HepG2 (cell line): ENCODE results near the gene TCF12. TPM values are rescaled to one million over a fixed set of nuclear protein-coding genes. Genes with fewer than 3 reads are reported as not detected.

Experiments used
- ATAC-seq: fragments of 200-7000 bp; cut with Tn5 transposase; 3 replicates; pipeline ENCODE4 v1.9.1; 2020; ENCODE audit warnings: mild to moderate bottlenecking, moderate library complexity
- BruUV-seq: library from RNA; stranded (reverse); fragments of 400-500 nt; replicated peaks from 2 replicates; lab custom pipeline; 2021; lab: Mats Ljungman, UMichigan
- CTCF ChIA-PET: fragments of 300-600 bp; formaldehyde crosslinking; extraction: SDS; loops from one replicate; lab custom pipeline; 2021; ENCODE audit warnings: low total read pairs, inconsistent platforms, low intra/inter-chr PET ratio; lab: Yijun Ruan, JAX
- POLR2A ChIA-PET: fragments of 350-600 bp; sonication (Branson Sonifier 250); formaldehyde crosslinking; loops from one replicate; lab custom pipeline; 2020; ENCODE audit warnings: antibody characterized with exemption, inconsistent platforms; lab: Yijun Ruan, JAX
- DNase-seq: peaks from one replicate; pipeline ENCODE4 v3.0.0-alpha.2; 2015; ENCODE audit warnings: low spot score
- FAIRE-seq: peaks from 3 replicates; lab custom pipeline; 2011; peaks lifted over from hg19 to GRCh38; lab: Jason Lieb, UNC
- H2AFZ ChIP-seq: one replicate; pipeline ENCODE4 v1.6.1; 2011; ENCODE audit warnings: low read length, inconsistent platforms
- H3K27ac ChIP-seq: fragments of 300-600 bp; 3 replicates; pipeline ENCODE4 v1.8.0; 2011; ENCODE audit warnings: mixed run types, mild to moderate bottlenecking, mixed read lengths, low read length, inconsistent platforms; ENCODE audit not compliant: insufficient read depth; ENCODE audit errors: extremely low read length
- H3K27me3 ChIP-seq, 2 experiments: fragments of 200-600 bp in 1 of 2; 2 replicates in 1 of 2; 3 replicates in 1 of 2; pipeline versions ENCODE4 v1.6.0 to v1.8.0; 2011; ENCODE audit warnings: low read length in 2 of 2, mild to moderate bottlenecking in 2 of 2, moderate library complexity in 2 of 2, inconsistent platforms in 1 of 2; ENCODE audit not compliant: insufficient read depth in 2 of 2, control insufficient read depth in 1 of 2
- H3K36me3 ChIP-seq, 2 experiments: fragments of 200-600 bp in 1 of 2; replicated peaks in 1 of 2; 2 replicates in 1 of 2; 3 replicates in 1 of 2; pipeline versions ENCODE4 v1.5.1 to v1.8.0; 2011; ENCODE audit warnings: low read length in 2 of 2, inconsistent platforms in 1 of 2; ENCODE audit not compliant: insufficient read depth in 2 of 2, control insufficient read depth in 1 of 2
- H3K4me1 ChIP-seq: 2 replicates; pipeline ENCODE4 v1.5.1; 2012; ENCODE audit warnings: low read length, inconsistent platforms; ENCODE audit not compliant: insufficient read depth
- H3K4me2 ChIP-seq: 2 replicates; pipeline ENCODE4 v1.6.0; 2011; ENCODE audit warnings: low read depth, low read length, inconsistent platforms
- H3K4me3 ChIP-seq, 3 experiments: fragments of 200-600 bp in 1 of 3; sonication (generic), shearing (Covaris generic) in 1 of 3; replicated peaks in 1 of 3; 2 replicates each; pipeline ENCODE4 v1.5.1; 2011 to 2016; ENCODE audit warnings: low read length in 3 of 3, inconsistent platforms in 2 of 3, low read depth in 2 of 3, mild to moderate bottlenecking in 2 of 3, control low read depth in 1 of 3, mixed read lengths in 1 of 3; ENCODE audit not compliant: insufficient read depth in 1 of 3
- H3K79me2 ChIP-seq: one replicate; pipeline ENCODE4 v1.6.1; 2011; ENCODE audit warnings: low read length, inconsistent platforms; ENCODE audit not compliant: insufficient read depth
- H3K9ac ChIP-seq: 2 replicates; pipeline ENCODE4 v1.6.0; 2011; ENCODE audit warnings: mild to moderate bottlenecking, low read depth, low read length, inconsistent platforms; ENCODE audit not compliant: insufficient read depth
- H3K9me3 ChIP-seq: 2 replicates; pipeline ENCODE4 v1.5.1; 2012; ENCODE audit warnings: mild to moderate bottlenecking, low read length
- H4K20me1 ChIP-seq: 2 replicates; pipeline ENCODE4 v1.6.0; 2011; ENCODE audit warnings: inconsistent platforms, mild to moderate bottlenecking, low read length, moderate library complexity; ENCODE audit not compliant: insufficient read depth
- BCL3 ChIP-seq: sonication (generic); formaldehyde crosslinking; IDR thresholded peaks from 2 replicates; pipeline ENCODE4 v1.5.1; 2020; ENCODE audit warnings: mild to moderate bottlenecking, missing genetic modification reagents, moderate library complexity
- CCAR2 ChIP-seq: fragments of 200-400 bp; formaldehyde crosslinking; optimal IDR thresholded peaks from 2 replicates; pipeline ENCODE3; 2018; ENCODE audit warnings: low read depth, mild to moderate bottlenecking, low read length, moderate library complexity
- GPBP1L1 ChIP-seq: sonication (generic); formaldehyde crosslinking; IDR thresholded peaks from 2 replicates; pipeline ENCODE4 v1.5.0; 2020; ENCODE audit warnings: mild to moderate bottlenecking, missing genetic modification reagents
- NFAT5 ChIP-seq: sonication (generic); formaldehyde crosslinking; IDR thresholded peaks from 2 replicates; pipeline ENCODE4 v1.4.0; 2020; ENCODE audit warnings: missing genetic modification reagents
- PRPF4 ChIP-seq: fragments of 200-400 bp; formaldehyde crosslinking; IDR thresholded peaks from 2 replicates; pipeline ENCODE4 v1.6.1; 2016; ENCODE audit warnings: low read length, low read depth; ENCODE audit not compliant: poor library complexity, severe bottlenecking
- THAP9 ChIP-seq: sonication (generic); formaldehyde crosslinking; IDR thresholded peaks from 2 replicates; pipeline ENCODE4; 2020; ENCODE audit warnings: missing genetic modification reagents, mild to moderate bottlenecking, borderline replicate concordance
- ZFP62 ChIP-seq: sonication (generic); formaldehyde crosslinking; IDR thresholded peaks from 2 replicates; pipeline ENCODE4 v1.4.0; 2020; ENCODE audit warnings: missing genetic modification reagents
- ZNF337 ChIP-seq: sonication (generic); formaldehyde crosslinking; IDR thresholded peaks from 2 replicates; pipeline ENCODE4 v1.5.1; 2020; ENCODE audit warnings: missing genetic modification reagents, low read depth, mild to moderate bottlenecking, borderline replicate concordance
- ZNF543 ChIP-seq: sonication (generic); formaldehyde crosslinking; IDR thresholded peaks from 2 replicates; pipeline ENCODE4 v1.4.0; 2020; ENCODE audit warnings: mild to moderate bottlenecking, missing genetic modification reagents
- WGBS: methylation state at CpG from one replicate; pipeline ENCODE4 v1.1.6; 2017; ENCODE audit warnings: low lambda C conversion rate; 5-methylcytosine and 5-hydroxymethylcytosine counted together
- in situ Hi-C: cut with HindIII; loops from 2 replicates; pipeline ENCODE4 v1.10.0; 2017; ENCODE audit warnings: low pct_unique_long_range_greater_than_20kb; ENCODE audit not compliant: extremely low pct_ligation_motif_present
- intact Hi-C: fragments of 100-400 bp; cut with micrococcal nuclease; formaldehyde crosslinking; loops from one replicate; pipeline ENCODE4 v1.10.0; 2022; ENCODE audit not compliant: unreplicated experiment
- polyA plus RNA-seq, 8 experiments: library from polyadenylated mRNA; depleted of rRNA in 3 of 8; stranded (reverse) in 7 of 8; unstranded in 1 of 8; fragments of >200 nt; fragmentation: Illumina TruSeq in 4 of 8; extraction: Trizol in 4 of 8; gene quantifications; 2 replicates each; pipeline versions ENCODE4 v1.2.1 to v1.2.3, GENCODE V29; 2011 to 2016; ENCODE audit warnings: low read depth in 4 of 8, missing spikeins in 1 of 8, mixed read lengths in 1 of 8; ENCODE audit not compliant: insufficient read depth in 1 of 8
- total RNA-seq, 5 experiments: library from RNA; depleted of rRNA; stranded (reverse); fragments of >200 nt; fragmentation: Illumina TruSeq; extraction: Trizol; gene quantifications; 2 replicates each; pipeline ENCODE4 v1.2.3, GENCODE V29; 2016; ENCODE audit warnings: low read depth in 1 of 5
- TF ChIP-seq, protein P1 (sequence below): sonication (generic); formaldehyde crosslinking; IDR thresholded peaks from 2 replicates; pipeline ENCODE4 v1.5.1; 2020; ENCODE audit warnings: missing genetic modification reagents, mild to moderate bottlenecking, borderline replicate concordance

Gene TCF12
- total and polyA plus RNA-seq, 2 of the 13 experiments (the other 11 are each of a cell fraction or from before 2014, with no cell fraction given): 48.6 to 51.1 TPM

DNA sequence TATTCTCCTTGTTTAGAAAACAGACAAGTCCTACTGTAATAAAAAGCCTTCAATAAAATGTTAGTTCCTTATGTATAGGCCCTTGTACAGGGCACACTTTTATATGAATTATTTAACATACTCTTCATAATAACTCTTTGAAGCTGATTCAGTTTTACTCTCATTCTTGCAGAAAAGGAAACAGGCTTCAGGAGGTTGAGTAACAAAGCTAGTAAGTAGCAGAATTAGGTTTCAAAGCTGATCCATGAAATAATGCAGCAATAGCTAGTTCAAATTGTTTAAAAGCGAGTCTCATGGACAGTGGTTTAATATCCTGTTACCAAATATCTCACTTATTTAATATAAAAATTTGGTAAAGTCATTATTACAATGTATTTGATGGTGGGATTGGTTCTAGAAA is 25.0 kb downstream of the TCF12 start:
- ATAC-seq: no peak
- 100% methylated on average over 1 of the region's 1 CpG for whole genome bisulfite sequencing
- no peak overlapping the region for H2AFZ ChIP-seq
- ChIA-PET POLR2A (interaction anchor here (1.1 to 1.4 kb wide), 2 partner anchors 9 to 14 kb away, joined by 3 read pairs; no protein-coding TSS in a partner anchor), CTCF (no interaction called here)
- H3K9me3 ChIP-seq: peaks cover 3% of the 10 kb centered on the region; the same call in 1 of the 2 replicates
- peaks cover 47% of the 10 kb centered on the region for H3K4me1 ChIP-seq
- no peak for FAIRE-seq
- peaks cover 93% of the 10 kb centered on the region for H3K79me2 ChIP-seq
- H3K27ac ChIP-seq: no peak overlapping the region
- no peak overlapping the region for H3K9ac ChIP-seq
- TF ChIP-seq CCAR2 (no peak), ZNF337 (CRISPR knock-in tag) (no peak), ZFP62 (CRISPR knock-in tag) (no peak), NFAT5 (no peak), BCL3 (CRISPR knock-in tag) (no peak), PRPF4 (no peak), THAP9 (CRISPR knock-in tag) (no peak), ZNF543 (CRISPR knock-in tag) (no peak), GPBP1L1 (CRISPR knock-in tag) (no peak)
- TF ChIP-seq, protein P1, sequence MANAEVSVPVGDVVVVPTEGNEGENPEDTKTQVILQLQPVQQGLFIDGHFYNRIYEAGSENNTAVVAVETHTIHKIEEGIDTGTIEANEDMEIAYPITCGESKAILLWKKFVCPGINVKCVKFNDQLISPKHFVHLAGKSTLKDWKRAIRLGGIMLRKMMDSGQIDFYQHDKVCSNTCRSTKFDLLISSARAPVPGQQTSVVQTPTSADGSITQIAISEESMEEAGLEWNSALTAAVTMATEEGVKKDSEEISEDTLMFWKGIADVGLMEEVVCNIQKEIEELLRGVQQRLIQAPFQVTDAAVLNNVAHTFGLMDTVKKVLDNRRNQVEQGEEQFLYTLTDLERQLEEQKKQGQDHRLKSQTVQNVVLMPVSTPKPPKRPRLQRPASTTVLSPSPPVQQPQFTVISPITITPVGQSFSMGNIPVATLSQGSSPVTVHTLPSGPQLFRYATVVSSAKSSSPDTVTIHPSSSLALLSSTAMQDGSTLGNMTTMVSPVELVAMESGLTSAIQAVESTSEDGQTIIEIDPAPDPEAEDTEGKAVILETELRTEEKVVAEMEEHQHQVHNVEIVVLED (CRISPR knock-in tag): no peak
- H4K20me1 ChIP-seq: peaks cover 13% of the 10 kb centered on the region
- H3K4me2 ChIP-seq: no peak overlapping the region
- no peak for DNase-seq
- no peak overlapping the region for H3K4me3 ChIP-seq
- no TSS peak for BruUV-seq
- peaks cover 0 to 3% of the 10 kb centered on the region in 2 experiments; a peak in 3 of 5 replicates for H3K36me3 ChIP-seq
- no peaks in the 10 kb centered on the region for H3K27me3 ChIP-seq
- intact Hi-C loops: no loop called here
- in situ Hi-C loops: no loop called here
